KMS-11 (cell line): ENCODE results near the gene MISFA.

Source experiments
- H2AFZ ChIP-seq: fragments of 200-600 bp; sonication (generic); 2 replicates; pipeline ENCODE4 v1.6.1; 2016; ENCODE audit warnings: antibody characterized with exemption, mixed run types, low read depth
- H3K27ac ChIP-seq: fragments of 200-600 bp; sonication (generic); 2 replicates; pipeline ENCODE4 v1.6.1; 2016; ENCODE audit warnings: mild to moderate bottlenecking, mixed run types
- H3K27me3 ChIP-seq: fragments of 200-600 bp; sonication (generic); 2 replicates; pipeline ENCODE4 v1.6.1; 2017; ENCODE audit warnings: mild to moderate bottlenecking, low read depth, mixed run types, moderate library complexity; ENCODE audit not compliant: insufficient read depth
- H3K36me3 ChIP-seq: fragments of 200-600 bp; sonication (generic); 2 replicates; pipeline ENCODE4 v1.6.1; 2017; ENCODE audit warnings: mild to moderate bottlenecking, mixed run types; ENCODE audit not compliant: insufficient read depth
- H3K4me1 ChIP-seq: fragments of 200-600 bp; sonication (generic); 2 replicates; pipeline ENCODE4 v1.6.1; 2016; ENCODE audit warnings: mild to moderate bottlenecking, low read depth, mixed run types; ENCODE audit not compliant: poor library complexity, severe bottlenecking
- H3K4me2 ChIP-seq: fragments of 200-600 bp; sonication (generic); 2 replicates; pipeline ENCODE4 v1.7.0; 2016; ENCODE audit warnings: mild to moderate bottlenecking, mixed run types
- H3K4me3 ChIP-seq: fragments of 200-600 bp; sonication (generic); IDR thresholded peaks from 2 replicates; pipeline ENCODE4 v1.6.1; 2017; ENCODE audit warnings: low read depth, low read length, mixed read lengths; ENCODE audit not compliant: insufficient read depth
- H3K79me2 ChIP-seq: fragments of 200-600 bp; sonication (generic); 2 replicates; pipeline ENCODE4 v1.6.1; 2016; ENCODE audit warnings: low read depth, mixed run types; ENCODE audit not compliant: insufficient read depth
- H3K9ac ChIP-seq: fragments of 200-600 bp; sonication (generic); 2 replicates; pipeline ENCODE4 v1.6.1; 2016; ENCODE audit warnings: mild to moderate bottlenecking, mixed run types
- H4K20me1 ChIP-seq: fragments of 200-600 bp; sonication (generic); 2 replicates; pipeline ENCODE4 v1.6.1; 2016; ENCODE audit warnings: mild to moderate bottlenecking, mixed run types; ENCODE audit not compliant: insufficient read depth
- TF ChIP-seq, protein P1 (sequence below): fragments of 200-600 bp; sonication (generic); conservative IDR thresholded peaks from 2 replicates; pipeline ENCODE4 v1.6.1; 2017; ENCODE audit warnings: low read depth, mild to moderate bottlenecking, antibody characterized with exemption, low read length, moderate library complexity, mixed read lengths

Gene MISFA

DNA sequence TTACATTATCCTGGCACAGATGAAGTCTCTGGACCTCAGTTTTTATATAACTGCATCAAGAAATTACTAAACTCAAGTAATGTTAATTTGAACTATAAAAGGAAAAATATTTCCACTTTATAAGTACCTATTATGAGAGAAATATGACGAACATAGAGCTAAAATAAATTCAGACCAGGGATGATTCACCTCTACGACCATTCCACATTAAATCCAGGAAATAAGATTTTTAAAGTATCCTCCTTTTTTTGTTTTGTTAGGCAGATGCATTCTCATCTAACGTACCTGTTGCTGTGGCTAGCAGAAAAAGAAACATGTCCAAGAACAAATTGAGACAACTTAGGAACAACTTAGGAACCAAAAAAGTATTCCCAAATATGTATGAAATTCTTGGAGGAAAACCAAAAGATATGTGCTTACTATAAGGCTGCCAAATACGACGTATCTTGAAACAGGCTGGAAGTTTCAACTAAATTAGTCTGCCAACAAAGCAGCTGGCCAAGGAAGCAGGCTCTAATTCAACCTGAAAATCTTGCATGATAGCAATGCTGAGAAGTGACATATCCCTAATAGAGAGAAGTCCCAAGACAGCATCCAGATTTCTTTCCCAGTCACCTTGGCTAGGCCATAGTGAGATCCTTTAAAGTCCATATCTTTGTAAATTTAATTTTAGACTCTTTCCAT, 18.9 kb downstream of the MISFA start:
- Histone ChIP-seq H3K9ac (peak overlapping the region; percentile 13; the same call in 1 of the 2 replicates), H3K27me3 (no peaks in the 10 kb centered on the region), H3K4me1 (peaks cover 65% of the 10 kb centered on the region), H3K4me2 (peak overlapping the region; percentile 89), H3K79me2 (peaks cover 86% of the 10 kb centered on the region), H3K4me3 (no peak overlapping the region), H2AFZ (no peak overlapping the region), H3K27ac (peak overlapping the region; percentile 64), H3K36me3 (no peaks in the 10 kb centered on the region), H4K20me1 (0 out of 2 replicates have a peak, but pooled peaks cover 3% of the 10 kb centered on the region)
- TF ChIP-seq, protein P1, sequence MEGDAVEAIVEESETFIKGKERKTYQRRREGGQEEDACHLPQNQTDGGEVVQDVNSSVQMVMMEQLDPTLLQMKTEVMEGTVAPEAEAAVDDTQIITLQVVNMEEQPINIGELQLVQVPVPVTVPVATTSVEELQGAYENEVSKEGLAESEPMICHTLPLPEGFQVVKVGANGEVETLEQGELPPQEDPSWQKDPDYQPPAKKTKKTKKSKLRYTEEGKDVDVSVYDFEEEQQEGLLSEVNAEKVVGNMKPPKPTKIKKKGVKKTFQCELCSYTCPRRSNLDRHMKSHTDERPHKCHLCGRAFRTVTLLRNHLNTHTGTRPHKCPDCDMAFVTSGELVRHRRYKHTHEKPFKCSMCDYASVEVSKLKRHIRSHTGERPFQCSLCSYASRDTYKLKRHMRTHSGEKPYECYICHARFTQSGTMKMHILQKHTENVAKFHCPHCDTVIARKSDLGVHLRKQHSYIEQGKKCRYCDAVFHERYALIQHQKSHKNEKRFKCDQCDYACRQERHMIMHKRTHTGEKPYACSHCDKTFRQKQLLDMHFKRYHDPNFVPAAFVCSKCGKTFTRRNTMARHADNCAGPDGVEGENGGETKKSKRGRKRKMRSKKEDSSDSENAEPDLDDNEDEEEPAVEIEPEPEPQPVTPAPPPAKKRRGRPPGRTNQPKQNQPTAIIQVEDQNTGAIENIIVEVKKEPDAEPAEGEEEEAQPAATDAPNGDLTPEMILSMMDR = no peak

DNA sequence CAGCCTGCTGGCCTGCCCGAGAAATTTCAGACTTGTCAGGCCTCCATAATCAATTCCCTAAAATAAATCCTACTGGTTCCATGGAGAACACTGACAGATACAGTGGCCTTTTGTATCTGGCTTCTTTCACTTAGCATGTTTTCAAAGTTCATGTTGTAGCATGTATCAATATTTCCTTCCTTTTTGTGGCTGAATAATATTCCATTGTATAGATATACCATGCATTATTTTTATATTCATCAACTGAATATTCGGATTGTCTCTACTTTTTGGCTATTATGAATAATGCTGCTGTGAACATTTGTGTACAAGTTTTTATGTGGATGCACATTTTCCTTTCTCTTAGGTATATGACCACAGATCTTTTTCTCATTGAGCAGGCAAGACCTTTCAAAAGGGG, 24.1 kb downstream of the MISFA start:
- no peak overlapping the region for H3K4me2 ChIP-seq
- peaks cover 42% of the 10 kb centered on the region for H3K4me1 ChIP-seq
- no peak overlapping the region for H3K9ac ChIP-seq
- H3K27ac ChIP-seq = no peak overlapping the region
- no peak overlapping the region for H2AFZ ChIP-seq
- no peak overlapping the region for H3K4me3 ChIP-seq
- TF ChIP-seq, protein P1 = no peak
- H3K36me3 ChIP-seq = no peaks in the 10 kb centered on the region
- H3K79me2 ChIP-seq = peaks cover 98% of the 10 kb centered on the region
- no peaks in the 10 kb centered on the region for H3K27me3 ChIP-seq
- H4K20me1 ChIP-seq = peaks cover 10% of the 10 kb centered on the region; the same call in 1 of the 2 replicates

DNA sequence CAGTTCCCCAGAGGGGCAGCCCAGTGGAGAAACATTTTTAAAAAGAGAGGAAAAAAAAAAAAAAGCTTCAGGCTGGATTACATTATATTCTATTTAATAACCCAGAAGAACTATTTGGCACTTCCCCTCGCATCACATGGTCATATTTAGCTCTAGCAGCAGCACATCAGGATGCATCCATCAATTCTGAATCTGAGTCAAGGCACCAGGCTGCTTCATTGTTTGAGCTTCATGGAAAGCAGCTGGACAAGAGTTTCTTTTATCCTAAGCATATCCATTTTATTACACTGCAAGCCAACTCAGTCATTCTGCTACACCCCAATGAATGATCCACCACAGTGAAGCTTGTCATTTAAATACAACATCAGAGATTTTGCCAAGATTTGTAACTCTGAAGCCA, 24.6 kb downstream of the MISFA start:
- TF ChIP-seq, protein P1 = no peak
- H3K9ac ChIP-seq = no peak overlapping the region
- H2AFZ ChIP-seq = no peak overlapping the region
- H3K4me2 ChIP-seq = no peak overlapping the region
- peaks cover 42% of the 10 kb centered on the region for H3K4me1 ChIP-seq
- no peaks in the 10 kb centered on the region for H3K27me3 ChIP-seq
- H3K79me2 ChIP-seq = peaks cover 98% of the 10 kb centered on the region
- no peaks in the 10 kb centered on the region for H3K36me3 ChIP-seq
- peaks cover 10% of the 10 kb centered on the region; the same call in 1 of the 2 replicates for H4K20me1 ChIP-seq
- H3K27ac ChIP-seq = no peak overlapping the region
- H3K4me3 ChIP-seq = no peak overlapping the region

DNA sequence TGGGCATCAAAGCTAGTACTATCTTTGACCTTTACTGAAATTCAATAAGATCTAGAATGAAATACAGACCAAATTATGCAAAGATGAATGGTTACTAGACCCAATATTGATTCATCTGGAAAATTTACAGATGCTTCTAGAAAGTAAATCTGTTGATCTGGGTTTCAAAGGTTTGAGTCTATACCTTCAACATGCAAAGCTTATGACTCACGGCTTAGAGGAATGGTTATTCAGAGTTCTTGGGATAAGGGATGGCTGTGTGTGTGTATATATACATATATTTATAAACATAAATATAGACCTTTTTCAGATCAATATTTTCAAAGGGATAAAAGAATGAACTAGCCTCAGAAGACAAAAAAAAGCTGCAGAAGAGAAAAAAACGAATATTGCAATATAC, 33.3 kb downstream of the MISFA start:
- Histone ChIP-seq H3K4me2 (peak overlapping the region; percentile 95), H3K27ac (peak overlapping the region; percentile 15; the same call in 1 of the 2 replicates), H3K79me2 (peaks cover 62% of the 10 kb centered on the region), H4K20me1 (0 out of 2 replicates have a peak, but pooled peaks cover 6% of the 10 kb centered on the region), H3K4me3 (no peak overlapping the region), H2AFZ (no peak overlapping the region), H3K4me1 (peaks cover 35% of the 10 kb centered on the region), H3K36me3 (no peaks in the 10 kb centered on the region), H3K27me3 (no peaks in the 10 kb centered on the region), H3K9ac (no peak overlapping the region; the same call in 1 of the 2 replicates)
- TF ChIP-seq, protein P1 = no peak
